H9 (cell line): ENCODE measurements around the gene TREM1. TPM values are rescaled to one million over a fixed set of nuclear protein-coding genes. Genes with fewer than 3 reads are reported as not detected.

ENCODE experiments used
- DNase-seq: peaks from one replicate; pipeline ENCODE4 v3.0.0-alpha.2; 2017
- H2AFZ ChIP-seq: one replicate; pipeline ENCODE4 v1.6.1; 2013; ENCODE audit warnings: mild to moderate bottlenecking, low read length, control low read depth, moderate library complexity
- H2AK5ac ChIP-seq: 2 replicates; pipeline ENCODE4 v1.6.1; 2013; ENCODE audit warnings: low read length, control low read depth, mixed read lengths; ENCODE audit not compliant: insufficient read length
- H2BK120ac ChIP-seq: one replicate; pipeline ENCODE4 v1.6.1; 2013; ENCODE audit warnings: low read depth, mild to moderate bottlenecking, low read length, control low read depth, inconsistent platforms; ENCODE audit not compliant: poor library complexity, severe bottlenecking
- H2BK12ac ChIP-seq: 2 replicates; pipeline ENCODE4 v1.6.1; 2013; ENCODE audit warnings: low read length, control low read depth, mixed read lengths, low read depth; ENCODE audit not compliant: insufficient read length
- H2BK15ac ChIP-seq: 2 replicates; pipeline ENCODE4 v1.6.1; 2013; ENCODE audit warnings: low read depth, low read length, control low read depth
- H2BK20ac ChIP-seq: one replicate; pipeline ENCODE4 v1.6.1; 2013; ENCODE audit warnings: low read depth, mild to moderate bottlenecking, low read length, control low read depth, inconsistent platforms; ENCODE audit not compliant: poor library complexity, severe bottlenecking
- H2BK5ac ChIP-seq: 2 replicates; pipeline ENCODE4 v1.6.1; 2013; ENCODE audit warnings: low read length, control low read depth, mixed read lengths; ENCODE audit not compliant: insufficient read length
- H3K14ac ChIP-seq: 2 replicates; pipeline ENCODE4 v1.6.1; 2013; ENCODE audit warnings: low read length, control low read depth; ENCODE audit not compliant: insufficient read depth
- H3K18ac ChIP-seq: 2 replicates; pipeline ENCODE4 v1.6.1; 2013; ENCODE audit warnings: low read depth, mild to moderate bottlenecking, mixed read lengths, low read length, control low read depth; ENCODE audit not compliant: insufficient read length
- H3K23ac ChIP-seq: 2 replicates; pipeline ENCODE4 v1.6.1; 2013; ENCODE audit warnings: low read length, control low read depth, mixed read lengths, low read depth; ENCODE audit not compliant: insufficient read length
- H3K23me2 ChIP-seq: 2 replicates; pipeline ENCODE4 v1.6.1; 2013; ENCODE audit warnings: low read depth, mild to moderate bottlenecking, mixed read lengths, low read length, control low read depth; ENCODE audit not compliant: insufficient read length, poor library complexity, severe bottlenecking
- H3K27ac ChIP-seq: 2 replicates; pipeline ENCODE4 v1.5.1; 2013; ENCODE audit warnings: low read length, control low read depth, mixed read lengths, low read depth; ENCODE audit not compliant: insufficient read length
- H3K27me3 ChIP-seq: 2 replicates; pipeline ENCODE4 v1.6.1; 2013; ENCODE audit warnings: low read length, control low read depth, inconsistent platforms; ENCODE audit not compliant: insufficient read depth
- H3K4ac ChIP-seq: 2 replicates; pipeline ENCODE4 v1.6.1; 2013; ENCODE audit warnings: low read depth, mild to moderate bottlenecking, control low read depth, inconsistent platforms, low read length, moderate library complexity
- H3K4me1 ChIP-seq: 2 replicates; pipeline ENCODE4 v1.6.1; 2013; ENCODE audit warnings: low read length, control low read depth, inconsistent platforms; ENCODE audit not compliant: insufficient read depth
- H3K4me2 ChIP-seq: 2 replicates; pipeline ENCODE4 v1.6.1; 2013; ENCODE audit warnings: low read length, control low read depth, mixed read lengths; ENCODE audit not compliant: insufficient read length, insufficient read depth
- H3K56ac ChIP-seq: 2 replicates; pipeline ENCODE4 v1.6.1; 2013; ENCODE audit warnings: low read depth, mild to moderate bottlenecking, mixed read lengths, low read length, control low read depth; ENCODE audit not compliant: insufficient read length
- H3K79me1 ChIP-seq: 2 replicates; pipeline ENCODE4 v1.6.1; 2013; ENCODE audit warnings: low read depth, mild to moderate bottlenecking, moderate library complexity, low read length, control low read depth, inconsistent platforms; ENCODE audit not compliant: insufficient read depth, poor library complexity, severe bottlenecking
- H3K79me2 ChIP-seq: 2 replicates; pipeline ENCODE4 v1.6.1; 2013; ENCODE audit warnings: low read length, control low read depth, inconsistent platforms; ENCODE audit not compliant: insufficient read depth
- H3K9ac ChIP-seq: 2 replicates; pipeline ENCODE4 v1.6.1; 2013; ENCODE audit warnings: low read length, control low read depth, mixed read lengths; ENCODE audit not compliant: insufficient read length; ENCODE audit errors: extremely low read depth
- H3K9me3 ChIP-seq: one replicate; pipeline ENCODE4 v1.6.1; 2013; ENCODE audit warnings: low read depth, low read length, inconsistent platforms; ENCODE audit not compliant: control insufficient read depth
- H3T11ph ChIP-seq: one replicate; pipeline ENCODE4 v1.6.1; 2013; ENCODE audit warnings: mild to moderate bottlenecking, low read length, control low read depth, inconsistent platforms
- H4K20me1 ChIP-seq: one replicate; pipeline ENCODE4 v1.6.1; 2013; ENCODE audit not compliant: control insufficient read depth, insufficient read length, insufficient read depth
- H4K5ac ChIP-seq: 2 replicates; pipeline ENCODE4 v1.6.1; 2013; ENCODE audit warnings: low read depth, mild to moderate bottlenecking, mixed read lengths, low read length, control low read depth; ENCODE audit not compliant: insufficient read length
- H4K8ac ChIP-seq: replicated peaks from 2 replicates; pipeline ENCODE4 v1.6.1; 2013; ENCODE audit warnings: low read length, control low read depth, mixed read lengths, low read depth; ENCODE audit not compliant: insufficient read length
- H4K91ac ChIP-seq: 2 replicates; pipeline ENCODE4 v1.6.1; 2013; ENCODE audit warnings: low read depth, mild to moderate bottlenecking, moderate library complexity, mixed read lengths, low read length, control low read depth; ENCODE audit not compliant: insufficient read length
- H3K27ac Mint-ChIP-seq, 3 experiments: 2 replicates in 2 of 3; 3 replicates in 1 of 3; pipeline ENCODE4 v1.8.0; 2020 to 2021; ENCODE audit warnings: mixed read lengths in 3 of 3, mild to moderate bottlenecking in 1 of 3, moderate library complexity in 1 of 3
- H3K27me3 Mint-ChIP-seq: 2 replicates; pipeline ENCODE4 v1.8.0; 2021; ENCODE audit warnings: low read depth, mild to moderate bottlenecking, moderate library complexity, mixed read lengths
- H3K36me3 Mint-ChIP-seq, 3 experiments: 2 replicates in 2 of 3; 3 replicates in 1 of 3; pipeline ENCODE4 v1.8.0; 2020 to 2021; ENCODE audit warnings: low read depth in 3 of 3, mixed read lengths in 3 of 3; ENCODE audit not compliant: insufficient read depth in 1 of 3
- H3K4me1 Mint-ChIP-seq, 2 experiments: 2 replicates each; pipeline ENCODE4 v1.8.0; 2020; ENCODE audit warnings: mixed read lengths in 2 of 2
- H3K4me3 Mint-ChIP-seq, 2 experiments: 2 replicates in 1 of 2; 3 replicates in 1 of 2; pipeline ENCODE4 v1.8.0; 2020 to 2021; ENCODE audit warnings: mild to moderate bottlenecking in 2 of 2, mixed read lengths in 2 of 2, moderate library complexity in 1 of 2
- H3K9me3 Mint-ChIP-seq, 2 experiments: 2 replicates in 1 of 2; 3 replicates in 1 of 2; pipeline ENCODE4 v1.8.0; 2020; ENCODE audit warnings: mild to moderate bottlenecking in 2 of 2, mixed read lengths in 2 of 2, moderate library complexity in 1 of 2
- WGBS: extraction: QIAGEN DNeasy Blood & Tissue Kit; methylation state at CpG from one replicate; pipeline ENCODE4 v1.1.7; 2013; ENCODE audit warnings: missing lambda C conversion rate, low lambda C conversion rate, mixed read lengths; ENCODE audit not compliant: insufficient read length; ENCODE audit errors: extremely low coverage; 5-methylcytosine and 5-hydroxymethylcytosine counted together
- total RNA-seq: library from RNA; stranded (reverse); gene quantifications from 2 replicates; pipeline ENCODE4 v1.2.1, GENCODE V29; 2021
- TF ChIP-seq, protein P1 (sequence below): fragments of 200-600 bp; sonication (generic); conservative IDR thresholded peaks from 3 replicates; pipeline ENCODE4 v1.8.0; 2021; ENCODE audit warnings: antibody characterized with exemption, mild to moderate bottlenecking

Gene TREM1
- total RNA-seq, 1 experiment from 2014 or later = not detected

DNA sequence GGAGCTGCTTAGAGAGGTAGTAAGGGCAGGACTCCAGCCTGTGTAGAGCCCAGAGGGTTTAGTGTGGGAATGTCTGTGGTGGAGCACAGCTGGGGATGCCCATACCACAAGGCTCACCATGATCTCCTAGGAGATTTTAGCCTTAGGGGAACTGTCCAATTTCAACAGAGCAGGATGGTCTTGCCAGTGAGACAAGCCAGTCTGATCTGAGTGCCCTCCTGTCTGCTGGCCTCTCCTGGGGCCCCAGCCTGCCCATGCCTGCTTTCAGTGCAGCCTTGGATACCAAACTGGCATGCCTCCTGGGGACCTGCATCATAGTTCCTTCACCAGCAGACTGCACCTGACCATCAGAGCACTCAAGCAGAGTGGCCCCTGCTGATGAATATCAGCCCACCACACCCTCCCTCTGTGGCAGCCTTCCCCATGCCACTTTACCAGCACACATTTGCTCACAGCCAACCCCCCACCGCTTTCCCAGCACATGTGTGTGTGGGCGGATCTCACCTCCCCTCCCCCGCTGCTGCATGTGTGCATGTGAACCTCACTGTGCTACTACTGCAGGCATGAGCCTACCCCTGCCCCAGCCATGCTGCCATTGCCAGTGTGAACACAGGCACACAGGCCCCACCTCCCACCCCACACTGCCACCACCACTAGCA, 7.9 kb upstream of the TREM1 start:
- H3K23ac ChIP-seq = no peak overlapping the region
- no CpG with 5 or more reads among the region's 3 CpGs for WGBS
- peaks cover 6% of the 10 kb centered on the region; the same call in 1 of the 2 replicates for H3K27me3 ChIP-seq

More for the DNA sequence above, 7.9 kb upstream of the TREM1 start:
- H2BK120ac ChIP-seq = no peak overlapping the region
- H3K4me2 ChIP-seq = no peak overlapping the region
- H3K9me3 ChIP-seq = peaks cover 11% of the 10 kb centered on the region
- H3K23me2 ChIP-seq = no peaks in the 10 kb centered on the region
- no peaks in the 10 kb centered on the region for H3K79me1 ChIP-seq
- peaks cover 35 to 48% of the 10 kb centered on the region in 2 experiments for H3K4me1 Mint-ChIP-seq
- no peak overlapping the region for H3K27ac Mint-ChIP-seq
- no peaks in the 10 kb centered on the region for H4K20me1 ChIP-seq
- no peak overlapping the region for H2BK15ac ChIP-seq
- H3K4me1 ChIP-seq = no peaks in the 10 kb centered on the region; the same call in 1 of the 2 replicates
- H4K91ac ChIP-seq = no peak overlapping the region
- H3K4me3 Mint-ChIP-seq = no peak overlapping the region
- no peak overlapping the region for H2AFZ ChIP-seq
- H3K18ac ChIP-seq = no peak overlapping the region
- H3K9me3 Mint-ChIP-seq = peaks cover 27 to 31% of the 10 kb centered on the region in 2 experiments
- H3K27me3 Mint-ChIP-seq = peaks cover 34% of the 10 kb centered on the region
- H2BK20ac ChIP-seq = no peak overlapping the region
- H2BK12ac ChIP-seq = no peak overlapping the region
- TF ChIP-seq, protein P1, sequence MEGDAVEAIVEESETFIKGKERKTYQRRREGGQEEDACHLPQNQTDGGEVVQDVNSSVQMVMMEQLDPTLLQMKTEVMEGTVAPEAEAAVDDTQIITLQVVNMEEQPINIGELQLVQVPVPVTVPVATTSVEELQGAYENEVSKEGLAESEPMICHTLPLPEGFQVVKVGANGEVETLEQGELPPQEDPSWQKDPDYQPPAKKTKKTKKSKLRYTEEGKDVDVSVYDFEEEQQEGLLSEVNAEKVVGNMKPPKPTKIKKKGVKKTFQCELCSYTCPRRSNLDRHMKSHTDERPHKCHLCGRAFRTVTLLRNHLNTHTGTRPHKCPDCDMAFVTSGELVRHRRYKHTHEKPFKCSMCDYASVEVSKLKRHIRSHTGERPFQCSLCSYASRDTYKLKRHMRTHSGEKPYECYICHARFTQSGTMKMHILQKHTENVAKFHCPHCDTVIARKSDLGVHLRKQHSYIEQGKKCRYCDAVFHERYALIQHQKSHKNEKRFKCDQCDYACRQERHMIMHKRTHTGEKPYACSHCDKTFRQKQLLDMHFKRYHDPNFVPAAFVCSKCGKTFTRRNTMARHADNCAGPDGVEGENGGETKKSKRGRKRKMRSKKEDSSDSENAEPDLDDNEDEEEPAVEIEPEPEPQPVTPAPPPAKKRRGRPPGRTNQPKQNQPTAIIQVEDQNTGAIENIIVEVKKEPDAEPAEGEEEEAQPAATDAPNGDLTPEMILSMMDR = no peak
- H3K27ac ChIP-seq = no peak overlapping the region
- H3T11ph ChIP-seq = no peak overlapping the region
- H2BK5ac ChIP-seq = no peak overlapping the region
- H3K9ac ChIP-seq = no peak overlapping the region
- no peak overlapping the region; the same call in 1 of the 2 replicates for H3K14ac ChIP-seq
- H3K4ac ChIP-seq = no peak overlapping the region
- no peak overlapping the region for H4K5ac ChIP-seq
- no peaks in the 10 kb centered on the region for H3K79me2 ChIP-seq
- no peak overlapping the region for H4K8ac ChIP-seq
- no peak for DNase-seq
- no peak overlapping the region for H3K56ac ChIP-seq
- no peak overlapping the region for H2AK5ac ChIP-seq
- peaks cover 12 to 34% (median 23%) of the 10 kb centered on the region in 3 experiments; a peak in 6 of 7 replicates for H3K36me3 Mint-ChIP-seq
